ENCODE measurements around the gene NLRC3. TPM values are rescaled to one million over a fixed set of nuclear protein-coding genes. Genes with fewer than 3 reads are reported as not detected.

NLRC3 gene
- total RNA-seq, 4 donors from 2014 or later = 0.65 to 4.1 (median 1.1) TPM

DNA sequence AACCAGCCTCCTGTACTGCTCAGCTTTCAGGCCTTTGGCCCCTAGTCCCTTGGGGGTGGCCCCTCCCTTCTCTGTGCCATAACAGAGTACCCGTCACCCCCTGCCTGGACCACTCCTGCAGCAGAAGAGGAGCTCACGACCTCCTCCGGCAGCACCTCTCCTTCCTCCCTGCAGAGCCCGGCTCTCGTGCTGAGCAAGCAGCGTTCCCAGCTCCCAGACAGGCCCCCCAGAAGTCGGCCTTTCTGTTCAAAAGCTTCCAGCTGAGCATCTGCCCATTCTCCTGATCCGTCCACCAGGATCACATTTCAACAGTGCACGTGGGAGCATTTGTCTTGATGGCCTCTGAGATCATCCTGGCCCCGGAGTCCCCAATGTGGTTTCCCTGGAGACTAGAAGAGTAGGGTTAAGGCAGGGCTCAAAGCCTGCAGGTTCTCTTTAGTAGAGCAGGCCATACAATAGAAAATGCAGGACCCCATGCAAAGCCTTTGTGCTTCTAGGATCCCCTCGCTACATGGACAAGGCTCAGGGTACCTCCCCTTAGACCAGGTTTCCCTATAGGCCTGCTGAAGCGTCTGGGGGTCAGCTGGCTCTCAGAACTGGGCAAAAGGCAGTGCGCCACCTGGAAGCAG is 35.6 kb downstream of the NLRC3 start:
- DNase-seq (ENCODE audit: low spot score) (no peak), ATAC-seq (ENCODE audit: low FRiP score) (no peak)
- TF ChIP-seq, protein P1, sequence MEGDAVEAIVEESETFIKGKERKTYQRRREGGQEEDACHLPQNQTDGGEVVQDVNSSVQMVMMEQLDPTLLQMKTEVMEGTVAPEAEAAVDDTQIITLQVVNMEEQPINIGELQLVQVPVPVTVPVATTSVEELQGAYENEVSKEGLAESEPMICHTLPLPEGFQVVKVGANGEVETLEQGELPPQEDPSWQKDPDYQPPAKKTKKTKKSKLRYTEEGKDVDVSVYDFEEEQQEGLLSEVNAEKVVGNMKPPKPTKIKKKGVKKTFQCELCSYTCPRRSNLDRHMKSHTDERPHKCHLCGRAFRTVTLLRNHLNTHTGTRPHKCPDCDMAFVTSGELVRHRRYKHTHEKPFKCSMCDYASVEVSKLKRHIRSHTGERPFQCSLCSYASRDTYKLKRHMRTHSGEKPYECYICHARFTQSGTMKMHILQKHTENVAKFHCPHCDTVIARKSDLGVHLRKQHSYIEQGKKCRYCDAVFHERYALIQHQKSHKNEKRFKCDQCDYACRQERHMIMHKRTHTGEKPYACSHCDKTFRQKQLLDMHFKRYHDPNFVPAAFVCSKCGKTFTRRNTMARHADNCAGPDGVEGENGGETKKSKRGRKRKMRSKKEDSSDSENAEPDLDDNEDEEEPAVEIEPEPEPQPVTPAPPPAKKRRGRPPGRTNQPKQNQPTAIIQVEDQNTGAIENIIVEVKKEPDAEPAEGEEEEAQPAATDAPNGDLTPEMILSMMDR (IDR thresholded peaks at IDR 0.05) = no peak

DNA sequence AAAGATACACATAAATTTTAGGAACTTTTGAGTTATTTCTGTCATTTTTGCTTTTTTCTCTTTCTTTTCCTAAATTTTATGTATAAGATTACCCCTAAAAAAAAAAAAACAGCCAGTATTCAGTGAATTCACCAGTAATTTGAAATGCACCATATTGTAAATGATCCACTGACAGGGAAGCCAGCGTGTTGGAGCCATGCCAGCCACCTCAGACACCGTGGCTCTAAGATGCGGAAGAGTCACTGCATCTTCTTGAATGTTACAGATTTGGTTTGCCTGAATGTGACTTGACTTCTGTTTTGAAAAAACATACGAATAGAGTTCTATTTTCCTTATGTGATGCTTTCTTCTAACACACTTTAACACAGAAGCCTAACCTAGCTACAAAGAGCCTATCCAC is 39.0 kb downstream of the NLRC3 start:
- ATAC-seq (ENCODE audit: low FRiP score) (no peak), DNase-seq (ENCODE audit: low spot score) (no peak)
- TF ChIP-seq, protein P1 (IDR thresholded peaks at IDR 0.05) = no peak

DNA sequence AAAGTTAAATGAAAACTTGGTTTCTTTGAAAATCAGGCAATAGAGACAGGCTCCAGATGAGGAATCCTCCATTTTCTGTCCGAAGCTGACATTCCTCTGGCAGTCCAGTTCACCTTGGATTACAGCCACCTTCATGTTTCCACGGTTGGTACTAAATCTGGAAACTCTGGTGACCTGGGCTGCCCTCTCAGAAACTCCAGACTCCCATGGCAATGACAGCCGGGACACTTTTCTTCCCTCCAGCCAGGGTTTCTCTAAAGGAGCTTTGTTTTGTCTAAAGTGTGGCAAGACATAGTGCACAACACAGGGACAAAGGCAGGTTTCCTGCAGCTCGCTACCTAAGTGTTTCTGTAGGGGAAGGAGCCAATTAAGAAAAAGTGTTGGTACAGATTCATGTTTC is 40.4 kb downstream of the NLRC3 start:
- DNase-seq (ENCODE audit: low spot score) (no peak), ATAC-seq (ENCODE audit: low FRiP score) (no peak)
- TF ChIP-seq, protein P1 (IDR thresholded peaks at IDR 0.05) = no peak

DNA sequence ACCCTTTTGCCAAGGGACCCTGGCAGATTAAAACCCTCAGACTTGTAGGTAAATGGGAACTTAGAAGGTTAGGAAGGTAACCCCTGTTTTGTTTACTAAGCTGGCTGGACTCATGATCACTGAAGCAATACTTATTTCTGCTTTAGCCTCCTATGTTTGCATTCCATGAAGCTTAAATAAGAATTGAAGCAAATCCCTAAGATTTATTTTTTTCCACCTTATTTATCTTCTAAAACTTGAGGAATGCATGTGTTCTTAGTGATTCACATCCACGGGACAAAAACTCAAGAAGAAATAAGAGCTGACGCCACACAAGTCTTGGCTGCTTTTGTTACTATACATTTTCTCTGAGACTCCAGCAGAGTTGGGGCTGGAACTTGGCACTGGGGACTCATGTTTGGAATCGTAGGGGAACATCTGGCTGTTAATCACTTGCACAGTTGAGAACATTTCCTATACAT is 40.9 kb downstream of the NLRC3 start:
- DNase-seq (ENCODE audit: low spot score) = no peak

DNA sequence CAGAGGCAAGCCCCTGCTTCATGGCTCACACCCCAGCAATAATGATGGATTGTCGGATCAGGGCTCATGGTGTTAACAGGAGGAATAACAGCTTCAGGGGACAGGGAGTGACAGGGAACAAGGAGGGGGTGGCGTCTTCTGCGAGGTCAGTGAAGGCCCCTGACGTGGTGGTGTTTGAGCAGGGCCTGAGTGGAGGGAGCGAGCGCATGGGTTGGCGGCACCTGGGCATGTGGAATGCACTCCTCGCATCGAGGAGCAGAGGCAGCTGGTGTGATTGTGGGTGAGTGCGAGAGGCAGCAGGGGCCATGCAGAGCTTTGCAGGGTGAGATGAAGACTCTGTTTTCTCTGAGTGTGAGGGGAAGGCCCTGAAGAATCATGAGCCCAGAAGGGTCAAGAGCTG is 43.1 kb downstream of the NLRC3 start:
- DNase-seq (ENCODE audit: low spot score) (no peak), ATAC-seq (ENCODE audit: low FRiP score) (no peak)
- TF ChIP-seq, protein P1 (IDR thresholded peaks at IDR 0.05) = no peak

More for the DNA sequence above, 40.9 kb downstream of the NLRC3 start:
- ATAC-seq (ENCODE audit: low FRiP score) = no peak
- TF ChIP-seq, protein P1 (IDR thresholded peaks at IDR 0.05) = no peak

DNA sequence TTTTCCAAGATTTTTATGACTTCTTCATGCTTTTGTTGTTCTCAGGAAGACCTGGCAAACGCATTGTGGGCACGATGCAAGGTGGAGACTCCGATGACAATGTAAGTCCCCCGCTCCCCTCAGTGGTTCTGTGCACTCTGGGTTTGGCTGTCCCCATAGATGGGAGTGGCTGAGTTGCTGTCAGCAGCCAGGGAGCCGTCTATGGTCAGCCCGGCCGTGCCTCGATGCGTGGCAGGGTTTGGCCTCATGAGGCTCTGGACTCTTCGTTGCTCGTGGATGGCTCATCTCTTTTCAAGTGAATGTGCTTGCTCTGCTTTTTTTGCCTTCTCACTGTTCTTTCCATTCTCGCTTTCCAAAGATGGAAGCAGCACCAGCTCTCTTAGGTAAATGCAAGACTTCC is 44.5 kb downstream of the NLRC3 start:
- ATAC-seq (ENCODE audit: low FRiP score) = no peak
- no peak for DNase-seq (ENCODE audit: low spot score)
- TF ChIP-seq, protein P1 (IDR thresholded peaks at IDR 0.05) = no peak

DNA sequence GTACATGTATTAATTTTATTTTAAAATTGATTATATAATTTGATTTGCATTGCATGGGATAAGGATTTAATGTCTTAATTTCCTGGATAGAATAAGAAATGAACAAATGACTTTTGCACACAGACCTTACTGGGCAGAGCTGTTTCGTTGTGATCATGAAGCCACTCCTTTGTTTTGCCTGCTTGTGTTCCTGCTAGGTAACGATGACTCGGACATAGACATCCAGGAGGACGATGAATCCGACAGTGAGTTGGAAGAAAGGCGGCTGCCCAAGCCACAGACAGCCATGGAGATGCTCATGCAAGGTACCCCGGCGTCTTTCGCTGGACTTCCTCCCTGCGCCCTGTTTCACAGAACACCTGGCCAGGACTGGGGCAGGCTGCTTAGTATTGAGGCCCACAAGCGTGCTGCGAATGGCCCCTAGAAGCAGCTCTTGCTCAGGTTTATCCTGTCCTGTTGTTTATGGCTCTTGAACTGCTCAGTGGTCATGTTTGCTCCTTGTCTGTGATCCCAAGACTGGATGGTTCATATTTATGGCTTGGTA is 46.8 kb downstream of the NLRC3 start:
- ATAC-seq (ENCODE audit: low FRiP score) (no peak), DNase-seq (ENCODE audit: low spot score) (no peak)
- TF ChIP-seq, protein P1 (IDR thresholded peaks at IDR 0.05) = no peak
